ENCODE measurements around the gene C3orf33. TPM values are rescaled to one million over a fixed set of nuclear protein-coding genes. Genes with fewer than 3 reads are reported as not detected.

The C3orf33 gene
- total and polyA plus RNA-seq, 2 of the 13 experiments (the other 11 are each of a cell fraction or from before 2014, with no cell fraction given), result 9.2 to 12.6 TPM

GRCh38 chr3:155748611-155749365, 57.3 kb downstream of the C3orf33 start (continued):
- TF ChIP-seq PPARG (CRISPR knock-in tag; conservative IDR thresholded peaks at IDR 0.05) (peak; percentile 94), HMGXB4 (CRISPR knock-in tag; IDR thresholded peaks at IDR 0.05; ENCODE audit: borderline replicate concordance in 1 of 2, low read depth in 1 of 2) (peak in 1 of 2 experiments; percentile 22; a peak in 1 of 4 replicates), ZNF572 (CRISPR knock-in tag; IDR thresholded peaks at IDR 0.05) (no peak), CEBPZ (IDR thresholded peaks at IDR 0.05; ENCODE audit: low read length) (no peak), ZNF17 (CRISPR knock-in tag; IDR thresholded peaks at IDR 0.05) (no peak), ZKSCAN8 (CRISPR knock-in tag; IDR thresholded peaks at IDR 0.05; ENCODE audit: borderline replicate concordance) (no peak), ZNF841 (CRISPR knock-in tag; IDR thresholded peaks at IDR 0.05; ENCODE audit: borderline replicate concordance) (no peak), PRDM4 (CRISPR knock-in tag; IDR thresholded peaks at IDR 0.05; ENCODE audit: borderline replicate concordance) (no peak), TBP (CRISPR knock-in tag; IDR thresholded peaks at IDR 0.05) (no peak), ZNF567 (CRISPR knock-in tag; IDR thresholded peaks at IDR 0.05; ENCODE audit: borderline replicate concordance) (no peak), ZNF580 (CRISPR knock-in tag; IDR thresholded peaks at IDR 0.05; ENCODE audit: borderline replicate concordance, low read depth) (no peak), ZNF33A (CRISPR knock-in tag; IDR thresholded peaks at IDR 0.05; ENCODE audit: borderline replicate concordance) (no peak), MEIS2 (CRISPR knock-in tag; IDR thresholded peaks at IDR 0.05) (no peak), ZNF136 (CRISPR knock-in tag; IDR thresholded peaks at IDR 0.05; ENCODE audit: low read depth) (no peak), CCDC6 (CRISPR knock-in tag; IDR thresholded peaks at IDR 0.05) (no peak), RFXAP (CRISPR knock-in tag; IDR thresholded peaks at IDR 0.05; ENCODE audit: borderline replicate concordance) (no peak), STAT6 (CRISPR knock-in tag; IDR thresholded peaks at IDR 0.05; ENCODE audit: borderline replicate concordance) (0 out of 2 replicates have a peak, but pooled peaks have one; percentile 46)

Measured in HepG2 (cell line).